ENCODE results near the gene FILIP1L.

DNA sequence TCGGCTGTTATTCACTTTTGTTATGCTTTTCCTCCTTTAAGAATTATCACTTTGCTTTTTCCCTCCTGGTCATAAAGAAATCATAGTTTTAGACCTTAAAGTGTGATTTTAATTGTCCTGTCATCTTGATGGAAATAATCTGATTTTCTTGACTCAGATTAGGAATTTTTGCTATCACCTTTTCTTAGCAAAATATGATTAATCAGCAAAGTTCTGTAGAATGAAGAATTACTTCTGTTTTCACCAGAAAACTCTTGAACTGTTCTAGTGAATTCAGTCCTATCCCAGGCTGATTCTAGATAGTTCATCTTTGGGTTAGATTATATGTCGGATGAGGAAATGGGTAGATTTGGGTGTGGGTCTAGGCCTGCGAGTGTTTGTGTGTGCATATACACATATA lies 284.5 kb downstream of the FILIP1L start:
- TF ChIP-seq CTCF (IDR thresholded peaks at IDR 0.05) = no peak
- no peak for TF ChIP-seq POLR2A (IDR thresholded peaks at IDR 0.05)

Data from thyroid gland (tissue), 4 donors.